ENCODE measurements around the gene KHSRP.

Gene KHSRP, protein sequence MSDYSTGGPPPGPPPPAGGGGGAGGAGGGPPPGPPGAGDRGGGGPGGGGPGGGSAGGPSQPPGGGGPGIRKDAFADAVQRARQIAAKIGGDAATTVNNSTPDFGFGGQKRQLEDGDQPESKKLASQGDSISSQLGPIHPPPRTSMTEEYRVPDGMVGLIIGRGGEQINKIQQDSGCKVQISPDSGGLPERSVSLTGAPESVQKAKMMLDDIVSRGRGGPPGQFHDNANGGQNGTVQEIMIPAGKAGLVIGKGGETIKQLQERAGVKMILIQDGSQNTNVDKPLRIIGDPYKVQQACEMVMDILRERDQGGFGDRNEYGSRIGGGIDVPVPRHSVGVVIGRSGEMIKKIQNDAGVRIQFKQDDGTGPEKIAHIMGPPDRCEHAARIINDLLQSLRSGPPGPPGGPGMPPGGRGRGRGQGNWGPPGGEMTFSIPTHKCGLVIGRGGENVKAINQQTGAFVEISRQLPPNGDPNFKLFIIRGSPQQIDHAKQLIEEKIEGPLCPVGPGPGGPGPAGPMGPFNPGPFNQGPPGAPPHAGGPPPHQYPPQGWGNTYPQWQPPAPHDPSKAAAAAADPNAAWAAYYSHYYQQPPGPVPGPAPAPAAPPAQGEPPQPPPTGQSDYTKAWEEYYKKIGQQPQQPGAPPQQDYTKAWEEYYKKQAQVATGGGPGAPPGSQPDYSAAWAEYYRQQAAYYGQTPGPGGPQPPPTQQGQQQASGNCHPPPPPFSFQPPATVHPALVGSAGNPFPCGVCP

DNA sequence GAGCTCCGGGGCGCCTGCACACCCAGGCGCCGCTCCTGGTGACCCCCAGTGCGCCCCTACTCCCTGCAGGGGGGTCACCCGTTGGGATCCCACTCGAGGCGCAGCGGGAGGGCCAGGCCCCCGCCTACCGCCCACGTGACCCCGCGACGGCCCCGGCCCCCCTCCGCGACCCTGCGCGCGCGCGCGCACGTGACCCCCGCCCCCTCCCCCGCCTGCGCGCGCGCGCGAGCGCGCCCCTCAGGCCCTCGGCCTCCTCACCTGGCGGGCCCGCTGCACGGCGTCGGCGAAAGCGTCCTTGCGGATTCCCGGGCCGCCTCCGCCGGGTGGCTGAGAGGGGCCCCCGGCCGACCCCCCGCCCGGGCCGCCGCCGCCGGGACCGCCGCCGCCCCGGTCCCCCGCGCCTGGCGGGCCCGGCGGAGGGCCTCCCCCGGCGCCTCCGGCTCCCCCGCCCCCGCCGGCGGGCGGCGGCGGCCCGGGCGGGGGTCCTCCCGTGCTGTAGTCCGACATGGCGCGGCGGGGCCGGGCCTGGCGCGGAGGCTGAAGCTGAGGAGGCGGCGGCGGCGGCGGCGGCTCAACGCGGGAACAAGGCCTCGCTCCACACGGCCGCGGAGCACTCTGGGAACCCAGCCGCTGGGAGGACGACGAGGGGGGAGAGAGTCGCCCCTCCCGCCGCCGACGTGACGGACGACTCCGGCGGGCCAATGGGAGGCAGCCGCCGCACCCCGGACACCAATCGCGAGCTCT lies at the start of gene KHSRP:
TSS of gene KHSRP (minus strand) at position 617 of the 744 bp plus-strand sequence. CDS start at position 507, 110 bp downstream.
- no peak for DNase-seq (ENCODE audit: low read depth, low spot score)

DNA sequence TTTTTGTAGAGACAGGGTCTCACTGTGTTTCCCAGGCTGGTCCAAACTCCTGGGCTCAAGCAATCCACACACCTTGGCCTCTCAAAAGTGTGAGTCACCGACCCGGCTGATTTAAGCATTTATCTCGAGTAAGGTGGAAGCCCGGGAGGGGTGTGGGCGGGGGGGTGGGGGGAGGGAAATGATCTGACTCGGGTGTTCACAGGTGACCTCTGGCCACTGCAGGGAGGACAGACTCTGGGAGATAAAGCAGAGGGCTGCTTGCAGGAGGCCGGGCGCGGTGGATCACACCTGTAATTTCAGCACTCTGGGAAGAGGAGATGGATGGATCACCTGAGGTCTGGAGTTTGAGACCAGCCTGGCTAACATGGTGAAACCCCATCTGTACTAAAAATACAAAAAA lies 49.0 kb upstream of the KHSRP start:
- DNase-seq (ENCODE audit: low read depth, low spot score), result no peak

GRCh38 chr19:6472713-6473112 lies 48.1 kb upstream of the KHSRP start:
- DNase-seq (ENCODE audit: low read depth, low spot score), result no peak

DNA sequence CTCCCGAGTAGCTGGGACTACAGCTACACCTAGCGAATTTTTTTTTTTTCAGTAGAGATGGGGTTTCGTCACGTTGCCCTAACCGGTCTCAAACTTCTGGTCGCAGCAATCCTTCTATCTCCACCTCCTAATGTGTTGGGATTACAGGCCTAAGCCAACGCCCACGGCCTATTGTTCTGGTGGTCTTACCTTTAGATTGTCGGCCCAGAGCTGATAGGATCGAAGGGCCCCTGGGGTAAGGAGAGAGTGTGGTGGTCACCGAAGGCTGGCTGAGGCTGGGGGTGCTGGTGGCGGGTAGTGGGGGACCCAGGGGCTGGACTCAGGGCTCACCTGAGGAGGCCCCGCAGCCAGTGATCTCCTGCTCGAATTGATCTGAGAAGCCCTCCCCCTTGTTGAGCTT lies 46.5 kb upstream of the KHSRP start:
- DNase-seq (ENCODE audit: low read depth, low spot score), result no peak

DNA sequence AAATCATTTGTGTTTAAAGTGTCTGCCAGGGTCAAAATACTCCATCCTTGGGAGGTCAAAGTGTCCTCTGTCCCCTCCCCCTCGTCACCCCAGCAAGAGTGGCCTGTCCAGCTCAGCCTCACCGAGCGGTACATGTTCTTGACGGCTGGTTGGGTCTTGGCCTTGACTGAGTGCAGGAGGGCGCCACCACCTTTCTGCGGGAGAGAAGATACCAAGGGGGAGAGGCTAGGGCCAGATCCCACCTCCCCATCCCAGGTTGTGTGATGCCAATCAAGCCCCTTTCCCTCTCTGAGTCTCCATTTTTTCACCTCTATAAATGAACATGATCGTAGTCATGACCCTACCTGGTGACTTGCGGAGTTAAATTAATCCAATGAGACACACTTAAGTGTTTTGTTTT lies 45.6 kb upstream of the KHSRP start:
- no peak for DNase-seq (ENCODE audit: low read depth, low spot score)

GRCh38 chr19:6467384-6467783 lies 42.8 kb upstream of the KHSRP start:
- no peak for DNase-seq (ENCODE audit: low read depth, low spot score)

DNA sequence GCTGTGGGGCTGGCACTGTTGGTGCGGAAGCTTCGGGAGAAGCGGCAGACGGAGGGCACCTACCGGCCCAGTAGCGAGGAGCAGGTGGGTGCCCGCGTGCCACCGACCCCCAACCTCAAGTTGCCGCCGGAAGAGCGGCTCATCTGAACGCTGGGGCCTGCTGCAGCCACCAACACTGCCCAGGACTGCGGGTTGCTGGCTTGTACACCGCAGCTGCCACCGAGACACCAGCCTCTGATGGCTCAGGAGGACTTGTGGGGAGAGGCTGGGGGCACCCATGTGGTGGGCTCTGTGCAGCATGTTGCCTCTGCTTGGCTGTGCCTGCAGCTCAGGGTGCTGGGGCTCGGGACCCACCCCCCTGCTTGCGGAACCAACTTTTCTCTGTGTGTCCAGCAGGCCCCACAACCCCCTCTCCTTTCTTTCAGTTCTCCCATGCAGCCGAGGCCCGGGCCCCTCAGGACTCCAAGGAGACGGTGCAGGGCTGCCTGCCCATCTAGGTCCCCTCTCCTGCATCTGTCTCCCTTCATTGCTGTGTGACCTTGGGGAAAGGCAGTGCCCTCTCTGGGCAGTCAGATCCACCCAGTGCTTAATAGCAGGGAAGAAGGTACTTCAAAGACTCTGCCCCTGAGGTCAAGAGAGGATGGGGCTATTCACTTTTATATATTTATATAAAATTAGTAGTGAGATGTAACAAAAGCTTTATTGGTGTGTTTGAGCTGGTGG lies 42.1 kb upstream of the KHSRP start:
- DNase-seq (ENCODE audit: low read depth, low spot score), result no peak

DNA sequence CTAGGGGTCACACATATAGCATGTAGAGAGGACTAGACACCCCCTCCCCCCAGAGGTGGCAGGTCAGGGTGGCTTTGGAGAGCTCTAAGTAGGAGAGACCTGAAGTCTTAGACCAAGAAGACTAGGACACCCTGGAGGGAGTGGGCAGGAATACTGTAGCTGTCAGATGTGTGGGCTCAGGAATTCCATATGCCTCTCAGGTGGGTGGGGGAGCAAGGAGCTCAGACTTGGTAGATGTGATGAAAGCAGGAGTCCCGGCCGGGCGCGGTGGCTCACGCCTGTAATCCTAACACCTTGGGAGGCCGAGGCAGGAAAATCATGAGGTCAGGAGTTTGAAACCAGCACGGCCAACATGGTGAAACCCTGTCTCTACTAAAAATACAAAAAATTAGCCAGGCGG lies 41.1 kb upstream of the KHSRP start:
- DNase-seq (ENCODE audit: low read depth, low spot score), result no peak

- DNase-seq (ENCODE audit: low read depth, low spot score), result no peak
Measured at GRCh38 chr19:6465006-6465405, 40.4 kb upstream of the KHSRP start.

- DNase-seq (ENCODE audit: low read depth, low spot score), result peak; percentile 78
Measured at GRCh38 chr19:6464070-6464873, 39.7 kb upstream of the KHSRP start, which contains the start of gene CRB3. Gene CRB3, plus strand, starts transcription at chr19:6464271. Its CDS starts 431 bp downstream, at chr19:6464702.

- peak; percentile 92 for DNase-seq (ENCODE audit: low read depth, low spot score)
Measured at GRCh38 chr19:6460099-6460884, 35.7 kb upstream of the KHSRP start.

GRCh38 chr19:6459262-6460098 lies 34.9 kb upstream of the KHSRP start, which contains the start of gene SLC25A23:
Gene SLC25A23, minus strand, starts transcription at chr19:6459792. Its CDS starts 164 bp downstream, at chr19:6459628.
- no peak for DNase-seq (ENCODE audit: low read depth, low spot score)

DNA sequence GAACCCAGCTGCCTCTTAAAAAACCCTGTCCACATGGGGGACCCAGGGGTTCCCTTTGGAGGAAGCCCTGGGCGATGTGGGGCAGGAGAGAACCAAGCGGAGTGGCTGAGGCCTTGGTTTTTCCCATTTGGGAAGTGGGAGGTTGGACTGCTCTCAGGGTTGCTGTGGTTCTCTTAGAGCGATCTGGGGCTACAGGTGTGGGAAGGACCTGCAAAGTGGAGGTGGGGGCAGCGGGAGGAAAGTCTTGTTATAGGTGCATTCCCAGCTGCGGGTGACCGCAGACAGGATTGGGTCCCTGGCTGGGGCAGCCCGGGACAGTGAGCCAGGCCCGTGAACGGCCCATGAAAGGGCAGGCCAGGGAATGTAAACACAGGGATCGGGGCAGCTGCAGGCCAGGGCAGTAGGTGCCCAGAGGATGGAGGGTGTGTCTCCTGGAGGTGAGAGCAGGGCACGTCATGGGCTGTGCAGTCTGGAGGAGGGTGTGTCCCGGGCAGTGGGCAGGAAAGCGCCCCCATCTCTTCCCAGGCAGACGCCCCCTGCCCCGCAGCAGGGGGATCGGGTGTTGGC lies 34.2 kb upstream of the KHSRP start:
- no peak for DNase-seq (ENCODE audit: low read depth, low spot score)

- no peak for DNase-seq (ENCODE audit: low read depth, low spot score)
Measured at GRCh38 chr19:6457958-6458694, 33.5 kb upstream of the KHSRP start.

- DNase-seq (ENCODE audit: low read depth, low spot score), result no peak
Measured at GRCh38 chr19:6455924-6456323, 31.3 kb upstream of the KHSRP start.

DNA sequence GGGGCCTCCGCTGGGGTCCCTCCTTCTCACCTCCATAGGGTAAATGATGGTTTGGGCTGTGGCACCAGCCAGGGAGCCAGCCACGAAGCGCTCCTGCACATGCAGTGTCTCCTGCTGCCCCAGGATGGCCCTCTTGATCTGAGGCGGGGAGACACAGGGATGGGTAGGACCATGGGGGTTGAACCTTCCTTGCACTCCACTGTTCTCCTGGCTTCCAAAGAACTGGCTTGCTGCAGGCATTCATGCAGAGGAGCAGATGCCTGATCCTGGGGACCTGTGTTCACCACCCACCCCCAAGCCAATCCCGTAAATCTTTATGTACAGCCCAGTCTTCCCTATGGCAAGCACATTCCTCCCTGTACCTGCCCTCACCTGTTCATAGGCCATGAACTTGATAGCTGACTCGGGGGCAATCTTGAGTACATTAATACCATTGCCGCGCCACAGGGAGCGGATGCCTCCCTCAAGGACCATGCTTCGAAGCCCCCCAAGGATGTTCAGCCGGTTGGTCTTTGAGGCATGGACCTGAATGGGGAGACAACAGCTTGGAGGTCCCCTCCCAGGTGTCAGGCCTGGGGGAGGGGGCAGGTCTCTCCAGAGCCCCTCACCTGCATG lies 29.4 kb upstream of the KHSRP start:
- no peak for DNase-seq (ENCODE audit: low read depth, low spot score)

GRCh38 chr19:6452899-6453298 lies 28.3 kb upstream of the KHSRP start:
- no peak for DNase-seq (ENCODE audit: low read depth, low spot score)
